GM23248 (cell line): ENCODE results near the gene ELMO1. TPM values are rescaled to one million over a fixed set of nuclear protein-coding genes. Genes with fewer than 3 reads are reported as not detected.

Experiments
- DNase-seq: peaks from one replicate; pipeline ENCODE4 v3.0.0-alpha.2; 2015
- H2AFZ ChIP-seq: fragments of 200-600 bp; sonication (generic); 2 replicates; pipeline ENCODE4 v1.6.1; 2016; ENCODE audit warnings: antibody characterized with exemption
- H3F3A ChIP-seq: fragments of 200-600 bp; sonication (generic); 2 replicates; pipeline ENCODE4 v1.6.1; 2016; ENCODE audit warnings: mild to moderate bottlenecking, antibody characterized with exemption, mixed run types; ENCODE audit not compliant: insufficient read depth
- H3K27ac ChIP-seq: fragments of 200-600 bp; sonication (generic); 2 replicates; pipeline ENCODE4 v1.5.1; 2016; ENCODE audit warnings: mild to moderate bottlenecking
- H3K27me3 ChIP-seq: fragments of 200-600 bp; sonication (generic); replicated peaks from 2 replicates; pipeline ENCODE4 v1.6.1; 2016; ENCODE audit warnings: mild to moderate bottlenecking; ENCODE audit not compliant: insufficient read depth
- H3K36me3 ChIP-seq: fragments of 200-600 bp; sonication (generic); 2 replicates; pipeline ENCODE4 v1.6.1; 2016; ENCODE audit warnings: low read depth, mild to moderate bottlenecking
- H3K4me1 ChIP-seq: fragments of 200-600 bp; sonication (generic); 2 replicates; pipeline ENCODE4 v1.6.1; 2016; ENCODE audit warnings: mild to moderate bottlenecking; ENCODE audit not compliant: insufficient read depth
- H3K4me2 ChIP-seq: fragments of 200-600 bp; sonication (generic); one replicate; pipeline ENCODE4 v1.6.1; 2016; ENCODE audit warnings: mild to moderate bottlenecking; ENCODE audit not compliant: unreplicated experiment
- H3K4me3 ChIP-seq: fragments of 200-600 bp; sonication (generic); 2 replicates; pipeline ENCODE4 v1.5.1; 2016; ENCODE audit warnings: mild to moderate bottlenecking
- H3K79me2 ChIP-seq: fragments of 200-600 bp; sonication (generic); 2 replicates; pipeline ENCODE4 v1.6.1; 2016; ENCODE audit warnings: mild to moderate bottlenecking; ENCODE audit not compliant: insufficient read depth
- H3K9ac ChIP-seq: fragments of 200-600 bp; sonication (generic); 2 replicates; pipeline ENCODE4 v1.6.1; 2016; ENCODE audit warnings: mild to moderate bottlenecking
- H3K9me2 ChIP-seq: fragments of 200-600 bp; sonication (generic); 2 replicates; pipeline ENCODE4 v1.6.1; 2016; ENCODE audit warnings: mixed run types, mild to moderate bottlenecking, moderate library complexity; ENCODE audit not compliant: insufficient read depth
- H3K9me3 ChIP-seq: fragments of 200-600 bp; sonication (generic); one replicate; pipeline ENCODE4 v1.6.1; 2017; ENCODE audit warnings: low read depth
- H4K20me1 ChIP-seq: fragments of 200-600 bp; sonication (generic); 2 replicates; pipeline ENCODE4 v1.6.0; 2016; ENCODE audit not compliant: insufficient read depth
- EZH2 ChIP-seq: fragments of 200-600 bp; sonication (generic); IDR thresholded peaks from 2 replicates; pipeline ENCODE4 v1.6.1; 2018; ENCODE audit warnings: antibody characterized with exemption, mild to moderate bottlenecking; ENCODE audit not compliant: insufficient read depth, poor library complexity, severe bottlenecking
- EZH2phosphoT487 ChIP-seq: fragments of 200-600 bp; sonication (generic); IDR thresholded peaks from 2 replicates; pipeline ENCODE4 v1.6.1; 2018; ENCODE audit warnings: antibody characterized with exemption, moderate library complexity, mild to moderate bottlenecking, low read depth; ENCODE audit not compliant: insufficient read depth
- WGBS, 2 experiments: methylation state at CpG; one replicate each; pipeline ENCODE4 v1.1.6; 2015 to 2017; ENCODE audit warnings: low lambda C conversion rate in 2 of 2, low coverage in 1 of 2; ENCODE audit errors: missing lambda C conversion rate in 2 of 2; 5-methylcytosine and 5-hydroxymethylcytosine counted together
- in situ Hi-C: fragments of 300-500 bp; cut with MboI; formaldehyde crosslinking; loops from 2 replicates; pipeline ENCODE4 v1.15.0; 2020
- polyA plus RNA-seq: library from polyadenylated mRNA; unstranded; fragments of >200 nt; fragmentation: Nextera tagmentation; extraction: Ambion mirVana; gene quantifications from 2 replicates; pipeline ENCODE4 v1.2.1, GENCODE V29; 2016
- total RNA-seq: library from RNA; depleted of rRNA; stranded (reverse); fragments of >200 nt; shearing (Covaris generic); gene quantifications from 2 replicates; pipeline ENCODE4 v1.2.3, GENCODE V29; 2014

The ELMO1 gene
- total and polyA plus RNA-seq, 2 experiments from 2014 or later, result not detected

GRCh38 chr7:37344886-37345579, 103.6 kb downstream of the ELMO1 start:
- no peaks in the 10 kb centered on the region for H3F3A ChIP-seq
- H3K9me3 ChIP-seq, result no peaks in the 10 kb centered on the region
- no peaks in the 10 kb centered on the region for H3K79me2 ChIP-seq
- H3K4me3 ChIP-seq, result no peak overlapping the region
- H2AFZ ChIP-seq, result no peak overlapping the region
- H3K36me3 ChIP-seq, result no peaks in the 10 kb centered on the region
- in situ Hi-C loops, result no loop called here
- DNase-seq, result no peak
- 51 to 62% methylated on average over 9 of the region's 9 CpGs for WGBS, 2 experiments
- H3K27me3 ChIP-seq, result no peaks in the 10 kb centered on the region
- H3K27ac ChIP-seq, result no peak overlapping the region
- H3K4me1 ChIP-seq, result no peaks in the 10 kb centered on the region
- H3K9me2 ChIP-seq, result no peaks in the 10 kb centered on the region
- TF ChIP-seq EZH2phosphoT487, result no peak
- no peak for TF ChIP-seq EZH2
- no peaks in the 10 kb centered on the region for H4K20me1 ChIP-seq
- H3K4me2 ChIP-seq, result no peak overlapping the region
- no peak overlapping the region for H3K9ac ChIP-seq

DNA sequence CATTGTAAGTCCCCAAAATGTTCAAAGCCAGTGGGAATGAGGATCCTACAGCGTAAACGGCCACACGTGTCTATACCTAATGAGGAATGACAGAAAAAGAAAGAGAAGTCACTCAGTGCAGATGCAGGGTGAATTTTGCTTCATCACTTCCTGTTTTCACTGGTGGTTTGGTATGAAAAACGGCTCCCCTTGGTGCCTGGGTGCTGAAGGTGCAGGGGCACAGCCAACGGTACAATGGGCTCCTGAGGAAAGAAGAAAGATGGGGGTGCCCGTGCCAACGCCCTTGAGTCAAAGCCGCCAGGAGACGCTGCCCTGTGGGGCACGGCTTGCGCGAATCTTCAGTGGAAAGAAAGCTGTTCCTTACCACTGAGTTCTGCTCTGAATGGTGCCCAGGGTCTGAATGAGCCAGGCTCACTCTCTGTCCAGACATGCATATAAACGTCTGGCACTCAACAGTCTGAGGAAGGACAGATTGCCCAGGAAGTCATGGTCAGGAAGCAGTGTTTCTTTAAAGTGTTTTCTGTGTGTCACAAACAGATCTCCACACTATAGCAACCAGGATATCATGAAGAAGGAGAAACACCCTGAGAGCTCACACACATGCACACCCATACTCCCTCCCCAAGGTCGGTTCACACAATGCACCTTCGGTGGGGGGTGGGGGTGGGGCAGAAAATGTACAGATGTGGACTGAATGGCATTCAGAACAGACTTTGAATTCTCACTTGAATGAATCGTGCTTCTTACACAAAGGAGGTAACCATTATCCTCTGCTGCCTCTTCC, 105.8 kb downstream of the ELMO1 start:
- no peak overlapping the region for H3K27ac ChIP-seq
- no peak overlapping the region for H2AFZ ChIP-seq
- H3K4me3 ChIP-seq, result no peak overlapping the region
- no peak overlapping the region for H3K4me2 ChIP-seq
- no peaks in the 10 kb centered on the region for H3F3A ChIP-seq
- DNase-seq, result no peak
- in situ Hi-C loops, result no loop called here
- no peaks in the 10 kb centered on the region for H4K20me1 ChIP-seq
- no peaks in the 10 kb centered on the region for H3K27me3 ChIP-seq
- H3K9me2 ChIP-seq, result no peaks in the 10 kb centered on the region
- TF ChIP-seq EZH2 (no peak), EZH2phosphoT487 (no peak)
- no peaks in the 10 kb centered on the region for H3K36me3 ChIP-seq
- no peaks in the 10 kb centered on the region for H3K4me1 ChIP-seq
- no peaks in the 10 kb centered on the region for H3K9me3 ChIP-seq
- H3K9ac ChIP-seq, result no peak overlapping the region
- H3K79me2 ChIP-seq, result no peaks in the 10 kb centered on the region
- 62 to 63% methylated on average over 16 of the region's 16 CpGs for WGBS, 2 experiments

DNA sequence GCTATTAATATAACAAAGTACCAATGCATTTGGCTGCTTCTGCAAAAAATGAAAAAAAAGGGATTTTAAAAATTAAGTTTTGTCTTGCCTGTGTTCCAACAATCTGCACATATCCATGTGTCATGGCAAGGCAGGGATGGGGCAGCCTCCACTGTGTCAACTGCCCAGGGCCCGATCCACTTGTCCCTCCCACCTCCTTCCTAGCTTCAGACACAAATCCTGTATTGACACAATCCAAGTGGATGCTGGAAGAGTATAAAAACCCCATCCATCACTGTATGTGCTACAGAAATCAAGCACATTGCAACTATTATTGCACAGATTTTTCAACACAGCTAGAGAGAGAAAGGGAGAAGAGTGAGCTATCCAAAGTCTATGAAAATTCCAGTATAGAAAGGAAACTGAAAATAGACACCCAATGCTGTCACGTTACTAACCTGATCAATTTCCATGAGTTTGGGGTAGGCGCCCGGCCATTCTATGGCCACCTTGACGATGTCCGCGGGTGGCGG, 106.4 kb downstream of the ELMO1 start:
- WGBS, 2 experiments, result 74 to 76% methylated on average over 8 of the region's 8 CpGs
- Histone ChIP-seq H3K4me3 (no peak overlapping the region), H3K9me2 (no peaks in the 10 kb centered on the region), H3F3A (no peaks in the 10 kb centered on the region), H3K9me3 (no peaks in the 10 kb centered on the region), H3K27me3 (no peaks in the 10 kb centered on the region), H3K36me3 (no peaks in the 10 kb centered on the region), H3K4me1 (no peaks in the 10 kb centered on the region), H3K27ac (no peak overlapping the region), H4K20me1 (no peaks in the 10 kb centered on the region), H2AFZ (no peak overlapping the region), H3K79me2 (no peaks in the 10 kb centered on the region), H3K4me2 (no peak overlapping the region), H3K9ac (no peak overlapping the region)
- DNase-seq, result no peak
- in situ Hi-C loops, result no loop called here
- TF ChIP-seq EZH2 (no peak), EZH2phosphoT487 (no peak)

- no peak overlapping the region for H3K27ac ChIP-seq
- no peaks in the 10 kb centered on the region for H4K20me1 ChIP-seq
- H3K9me3 ChIP-seq, result no peaks in the 10 kb centered on the region
- H3K79me2 ChIP-seq, result no peaks in the 10 kb centered on the region
- TF ChIP-seq EZH2phosphoT487 (no peak), EZH2 (no peak)
- DNase-seq, result no peak
- H2AFZ ChIP-seq, result no peak overlapping the region
- no peaks in the 10 kb centered on the region for H3K27me3 ChIP-seq
- H3F3A ChIP-seq, result no peaks in the 10 kb centered on the region
- no peak overlapping the region for H3K4me2 ChIP-seq
- H3K4me3 ChIP-seq, result no peak overlapping the region
- H3K4me1 ChIP-seq, result no peaks in the 10 kb centered on the region
- WGBS, 2 experiments, result 28 to 29% methylated on average over 6 of the region's 6 CpGs
- H3K9ac ChIP-seq, result no peak overlapping the region
- in situ Hi-C loops, result no loop called here
- no peaks in the 10 kb centered on the region for H3K36me3 ChIP-seq
- no peaks in the 10 kb centered on the region for H3K9me2 ChIP-seq
Measured at GRCh38 chr7:37341033-37341630, 107.5 kb downstream of the ELMO1 start.
